DOHH2 (cell line): ENCODE measurements around the gene MYL9.

ENCODE experiments used
- H3F3A ChIP-seq: fragments of 200-600 bp; sonication (generic), shearing (Covaris generic); 2 replicates; pipeline ENCODE4 v1.6.0; 2016; ENCODE audit warnings: antibody characterized with exemption, mild to moderate bottlenecking; ENCODE audit not compliant: control insufficient read depth, insufficient read depth
- H3K27ac ChIP-seq: fragments of 200-600 bp; sonication (generic); 2 replicates; pipeline ENCODE4 v1.5.1; 2014; ENCODE audit warnings: low read depth, mild to moderate bottlenecking, low read length, moderate library complexity
- H3K27me3 ChIP-seq: fragments of 200-600 bp; sonication (generic); 2 replicates; pipeline ENCODE4 v1.6.1; 2014; ENCODE audit warnings: mild to moderate bottlenecking, low read length, mixed read lengths; ENCODE audit not compliant: control insufficient read depth
- H3K36me3 ChIP-seq: fragments of 200-600 bp; sonication (generic); 2 replicates; pipeline ENCODE4 v1.6.1; 2014; ENCODE audit warnings: mild to moderate bottlenecking, low read length, moderate library complexity, mixed read lengths; ENCODE audit not compliant: control insufficient read depth
- H3K4me1 ChIP-seq: fragments of 200-600 bp; sonication (generic); 2 replicates; pipeline ENCODE4 v1.6.1; 2014; ENCODE audit warnings: mild to moderate bottlenecking, low read length, mixed read lengths; ENCODE audit not compliant: control insufficient read depth
- H3K4me2 ChIP-seq: fragments of 200-600 bp; sonication (generic); 2 replicates; pipeline ENCODE4 v1.6.0; 2014; ENCODE audit warnings: mild to moderate bottlenecking, low read length, moderate library complexity
- H3K4me3 ChIP-seq: fragments of 200-600 bp; sonication (generic); 2 replicates; pipeline ENCODE4 v1.5.1; 2014; ENCODE audit warnings: mild to moderate bottlenecking, low read length, mixed read lengths
- H3K79me2 ChIP-seq: fragments of 200-600 bp; sonication (generic); 2 replicates; pipeline ENCODE4 v1.6.1; 2014; ENCODE audit warnings: mild to moderate bottlenecking, low read length, mixed read lengths; ENCODE audit not compliant: control insufficient read depth
- H3K9me2 ChIP-seq: fragments of 200-600 bp; sonication (generic); replicated peaks from 2 replicates; pipeline ENCODE4 v1.6.1; 2014; ENCODE audit warnings: mild to moderate bottlenecking, low read length, mixed read lengths; ENCODE audit not compliant: control insufficient read depth
- H3K9me3 ChIP-seq: fragments of 200-600 bp; sonication (generic); 2 replicates; pipeline ENCODE4 v1.6.1; 2014; ENCODE audit warnings: antibody characterized with exemption, low read length, mixed read lengths; ENCODE audit not compliant: control insufficient read depth, insufficient read depth
- H4K20me1 ChIP-seq: fragments of 200-600 bp; sonication (generic); 2 replicates; pipeline ENCODE4 v1.6.0; 2014; ENCODE audit warnings: low read depth, mild to moderate bottlenecking, antibody characterized with exemption, low read length, moderate library complexity; ENCODE audit not compliant: control insufficient read depth, insufficient read depth
- CTCF ChIP-seq: fragments of 200-600 bp; sonication (generic); IDR thresholded peaks from one replicate; pipeline ENCODE4 v1.5.1; 2014; ENCODE audit warnings: antibody characterized with exemption, mild to moderate bottlenecking, low read depth, low read length; ENCODE audit not compliant: poor library complexity, severe bottlenecking
- EZH2phosphoT487 ChIP-seq: fragments of 200-600 bp; sonication (generic); IDR thresholded peaks from 2 replicates; pipeline ENCODE4 v1.6.1; 2017; ENCODE audit warnings: borderline replicate concordance, mild to moderate bottlenecking, antibody characterized with exemption, low read length, moderate library complexity, mixed read lengths

MYL9 gene

GRCh38 chr20:36493801-36494114 lies 47.6 kb upstream of the MYL9 start:
- Histone ChIP-seq H3K27ac (no peak overlapping the region), H3K36me3 (peaks cover 17% of the 10 kb centered on the region)

GRCh38 chr20:36496707-36497669 lies 44.3 kb upstream of the MYL9 start:
- TF ChIP-seq CTCF, result no peak
- TF ChIP-seq EZH2phosphoT487, result no peak
- no peaks in the 10 kb centered on the region for H3K9me2 ChIP-seq
- peaks cover 8% of the 10 kb centered on the region for H3K4me1 ChIP-seq
- H3K27ac ChIP-seq, result no peak overlapping the region
- H3F3A ChIP-seq, result no peaks in the 10 kb centered on the region
- H4K20me1 ChIP-seq, result no peaks in the 10 kb centered on the region
- H3K4me2 ChIP-seq, result no peak overlapping the region
- H3K27me3 ChIP-seq, result no peaks in the 10 kb centered on the region
- H3K4me3 ChIP-seq, result no peak overlapping the region
- H3K36me3 ChIP-seq, result peaks cover 17% of the 10 kb centered on the region
- H3K79me2 ChIP-seq, result peaks cover 18% of the 10 kb centered on the region
- no peaks in the 10 kb centered on the region for H3K9me3 ChIP-seq

More at GRCh38 chr20:36493801-36494114, 47.6 kb upstream of the MYL9 start:
- peaks cover 17% of the 10 kb centered on the region for H3K4me1 ChIP-seq
- no peaks in the 10 kb centered on the region for H3F3A ChIP-seq
- no peaks in the 10 kb centered on the region for H4K20me1 ChIP-seq
- no peaks in the 10 kb centered on the region for H3K9me2 ChIP-seq
- H3K27me3 ChIP-seq, result no peaks in the 10 kb centered on the region
- H3K9me3 ChIP-seq, result no peaks in the 10 kb centered on the region
- no peak overlapping the region for H3K4me2 ChIP-seq
- no peak for TF ChIP-seq EZH2phosphoT487
- no peak overlapping the region for H3K4me3 ChIP-seq
- H3K79me2 ChIP-seq, result peaks cover 21% of the 10 kb centered on the region

- no peak for TF ChIP-seq CTCF
- TF ChIP-seq EZH2phosphoT487, result no peak
- no peaks in the 10 kb centered on the region for H3K27me3 ChIP-seq
- H3K27ac ChIP-seq, result no peak overlapping the region
- no peaks in the 10 kb centered on the region for H3K9me2 ChIP-seq
- H3K36me3 ChIP-seq, result peaks cover 17% of the 10 kb centered on the region
- H3K4me1 ChIP-seq, result no peaks in the 10 kb centered on the region
- peaks cover 10% of the 10 kb centered on the region for H3K79me2 ChIP-seq
- H3K4me2 ChIP-seq, result no peak overlapping the region
- no peaks in the 10 kb centered on the region for H3F3A ChIP-seq
- no peak overlapping the region for H3K4me3 ChIP-seq
- no peaks in the 10 kb centered on the region for H4K20me1 ChIP-seq
- H3K9me3 ChIP-seq, result no peaks in the 10 kb centered on the region
These were observed 43.5 kb upstream of the MYL9 start for GRCh38 chr20:36497856-36498255.
